Fibroblast of villous mesenchyme (primary cell): ENCODE results near the gene MRPL11. TPM values are rescaled to one million over a fixed set of nuclear protein-coding genes. Genes with fewer than 3 reads are reported as not detected.

ENCODE experiments used
- DNase-seq: peaks from one replicate; pipeline ENCODE4 v3.0.0-alpha.2; 2010; ENCODE audit warnings: low read depth
- H3K4me3 ChIP-seq: 2 replicates; pipeline ENCODE4 v1.5.1; 2011; ENCODE audit warnings: low read depth, mild to moderate bottlenecking, low read length
- total RNA-seq: library from RNA; depleted of rRNA; stranded (reverse); fragments of >200 nt; gene quantifications from 2 replicates; pipeline ENCODE4 v1.2.3, GENCODE V29; 2012
- TF ChIP-seq, protein P1 (sequence below): IDR thresholded peaks from 2 replicates; pipeline ENCODE4 v1.5.1; 2012; ENCODE audit warnings: low read depth, mild to moderate bottlenecking, low read length; ENCODE audit not compliant: insufficient read depth

Gene MRPL11
- total RNA-seq, 1 donor: 38.0 TPM

DNA sequence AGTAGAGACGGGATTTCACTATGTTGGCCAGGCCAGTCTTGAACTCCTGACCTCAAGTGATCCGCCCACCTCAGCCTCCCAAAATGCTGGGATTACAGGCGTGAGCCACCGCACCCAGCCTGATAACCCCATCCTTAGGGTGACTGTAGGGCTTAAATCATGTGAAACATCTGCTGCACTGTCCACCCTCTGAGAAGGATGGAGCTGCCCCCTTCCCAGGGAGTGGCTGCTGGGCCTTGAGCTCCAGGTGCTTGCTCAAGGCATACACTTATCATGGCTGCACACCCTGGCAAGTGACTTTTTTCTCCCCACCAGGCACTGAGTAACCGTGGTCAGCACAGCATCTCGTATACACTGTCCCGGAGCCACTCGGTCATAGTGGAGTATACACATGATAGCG is 33.4 kb upstream of the MRPL11 start:
- TF ChIP-seq, protein P1, sequence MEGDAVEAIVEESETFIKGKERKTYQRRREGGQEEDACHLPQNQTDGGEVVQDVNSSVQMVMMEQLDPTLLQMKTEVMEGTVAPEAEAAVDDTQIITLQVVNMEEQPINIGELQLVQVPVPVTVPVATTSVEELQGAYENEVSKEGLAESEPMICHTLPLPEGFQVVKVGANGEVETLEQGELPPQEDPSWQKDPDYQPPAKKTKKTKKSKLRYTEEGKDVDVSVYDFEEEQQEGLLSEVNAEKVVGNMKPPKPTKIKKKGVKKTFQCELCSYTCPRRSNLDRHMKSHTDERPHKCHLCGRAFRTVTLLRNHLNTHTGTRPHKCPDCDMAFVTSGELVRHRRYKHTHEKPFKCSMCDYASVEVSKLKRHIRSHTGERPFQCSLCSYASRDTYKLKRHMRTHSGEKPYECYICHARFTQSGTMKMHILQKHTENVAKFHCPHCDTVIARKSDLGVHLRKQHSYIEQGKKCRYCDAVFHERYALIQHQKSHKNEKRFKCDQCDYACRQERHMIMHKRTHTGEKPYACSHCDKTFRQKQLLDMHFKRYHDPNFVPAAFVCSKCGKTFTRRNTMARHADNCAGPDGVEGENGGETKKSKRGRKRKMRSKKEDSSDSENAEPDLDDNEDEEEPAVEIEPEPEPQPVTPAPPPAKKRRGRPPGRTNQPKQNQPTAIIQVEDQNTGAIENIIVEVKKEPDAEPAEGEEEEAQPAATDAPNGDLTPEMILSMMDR: no peak
- no peak overlapping the region for H3K4me3 ChIP-seq
- no peak for DNase-seq

DNA sequence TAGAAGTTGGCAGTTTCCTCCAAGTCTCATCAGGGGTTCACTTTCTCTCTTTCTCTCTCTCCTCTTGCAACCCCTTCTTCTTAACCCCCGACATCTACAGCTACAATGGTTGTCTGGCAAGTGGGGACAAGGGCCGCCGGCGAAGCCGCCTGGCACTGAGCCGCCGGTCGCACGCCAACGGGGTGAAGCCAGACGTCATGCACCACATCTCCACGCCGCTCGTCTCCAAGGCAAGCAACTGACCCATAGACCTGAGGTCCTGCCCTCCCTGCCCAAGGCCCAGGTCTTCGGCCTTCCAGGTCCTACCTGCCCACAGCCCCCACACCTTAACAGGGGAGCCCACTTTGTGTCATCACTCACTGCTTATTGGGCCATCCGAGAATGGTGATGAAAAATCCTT is 32.5 kb upstream of the MRPL11 start:
- no peak overlapping the region for H3K4me3 ChIP-seq
- TF ChIP-seq, protein P1: no peak
- no peak for DNase-seq

DNA sequence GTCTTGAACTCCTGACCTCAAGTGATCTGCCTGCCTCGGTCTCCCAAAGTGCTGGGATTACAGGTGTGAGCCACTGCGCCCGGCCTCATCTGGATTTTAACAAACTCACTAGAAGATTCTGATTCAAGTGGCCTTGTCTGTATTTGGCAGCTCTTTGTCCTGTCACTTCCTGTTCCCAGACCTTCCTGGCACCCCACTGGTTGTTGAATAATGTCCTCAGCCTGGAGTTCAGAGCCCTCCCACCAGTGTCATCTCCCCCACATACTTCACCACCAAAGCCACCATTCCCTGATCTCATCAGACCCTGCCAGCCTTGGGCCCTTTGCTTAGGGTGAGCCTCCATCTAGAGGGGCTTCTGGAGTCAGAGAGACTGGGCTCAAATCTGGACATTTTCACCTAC is 31.4 kb upstream of the MRPL11 start:
- TF ChIP-seq, protein P1: no peak
- no peak for DNase-seq
- H3K4me3 ChIP-seq: no peak overlapping the region

DNA sequence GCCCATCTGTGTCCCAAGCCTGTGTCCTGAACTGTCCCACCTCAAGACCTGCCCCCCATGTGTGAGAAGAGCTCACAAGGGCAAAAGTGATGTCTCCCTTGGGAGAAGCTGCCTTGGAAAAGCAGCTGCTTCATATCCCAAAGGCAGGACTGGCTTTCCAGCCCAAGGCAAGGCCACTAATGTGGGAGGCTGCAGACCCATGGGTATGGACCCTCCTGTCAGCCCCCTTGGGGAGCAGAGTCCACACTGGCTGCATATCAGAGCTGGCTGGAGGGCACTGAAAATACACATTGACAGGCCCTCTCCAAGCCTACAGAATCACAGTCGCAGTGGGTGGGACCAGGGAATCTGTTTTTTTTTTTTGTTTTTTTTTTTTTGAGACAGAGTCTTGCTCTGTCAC is 30.8 kb upstream of the MRPL11 start:
- DNase-seq: no peak
- TF ChIP-seq, protein P1: no peak

DNA sequence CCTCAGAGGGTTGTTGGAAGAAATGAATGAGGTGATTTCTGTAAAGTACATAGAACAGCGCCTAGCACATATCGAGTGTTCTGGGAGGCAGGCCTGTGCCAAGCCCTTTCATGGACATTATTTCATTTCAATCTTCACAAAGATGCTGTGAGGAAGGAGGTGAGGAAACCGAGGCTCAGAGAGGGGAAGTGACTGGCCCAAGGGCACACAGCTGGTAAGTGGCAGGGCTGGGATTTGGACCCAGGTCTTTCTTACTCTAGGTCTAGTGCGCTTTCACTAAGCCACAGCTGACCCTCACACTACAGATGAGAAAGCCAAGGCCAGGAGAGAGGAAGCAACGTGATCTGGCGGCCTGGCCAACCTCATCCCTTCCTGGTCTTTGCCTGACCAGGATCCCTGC is 30.0 kb upstream of the MRPL11 start:
- TF ChIP-seq, protein P1: no peak
- DNase-seq: no peak
- no peak overlapping the region for H3K4me3 ChIP-seq

More for the DNA sequence above, 30.8 kb upstream of the MRPL11 start:
- H3K4me3 ChIP-seq: no peak overlapping the region

DNA sequence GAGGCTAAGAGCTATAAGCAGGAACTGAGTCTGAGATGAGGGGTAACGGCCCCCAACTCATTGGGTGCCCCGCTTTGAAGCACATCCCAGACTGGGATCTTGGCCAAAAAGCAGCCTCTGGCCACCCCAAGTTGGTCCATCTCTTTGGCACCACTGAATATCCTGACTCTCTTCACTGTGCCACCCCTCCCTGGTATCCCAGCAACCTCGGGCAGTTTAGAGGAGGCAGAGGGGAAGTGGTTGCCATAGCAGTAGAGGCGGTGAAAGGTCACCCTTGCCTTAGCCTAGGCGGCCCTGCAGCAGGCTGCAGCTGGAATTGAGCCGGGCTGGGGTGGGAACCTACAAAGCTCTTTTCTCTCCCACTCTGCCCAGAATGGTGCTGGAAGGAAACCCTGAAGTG is 29.1 kb upstream of the MRPL11 start:
- DNase-seq: peak; percentile 10
- TF ChIP-seq, protein P1: no peak
- peak overlapping the region; percentile 70 for H3K4me3 ChIP-seq

DNA sequence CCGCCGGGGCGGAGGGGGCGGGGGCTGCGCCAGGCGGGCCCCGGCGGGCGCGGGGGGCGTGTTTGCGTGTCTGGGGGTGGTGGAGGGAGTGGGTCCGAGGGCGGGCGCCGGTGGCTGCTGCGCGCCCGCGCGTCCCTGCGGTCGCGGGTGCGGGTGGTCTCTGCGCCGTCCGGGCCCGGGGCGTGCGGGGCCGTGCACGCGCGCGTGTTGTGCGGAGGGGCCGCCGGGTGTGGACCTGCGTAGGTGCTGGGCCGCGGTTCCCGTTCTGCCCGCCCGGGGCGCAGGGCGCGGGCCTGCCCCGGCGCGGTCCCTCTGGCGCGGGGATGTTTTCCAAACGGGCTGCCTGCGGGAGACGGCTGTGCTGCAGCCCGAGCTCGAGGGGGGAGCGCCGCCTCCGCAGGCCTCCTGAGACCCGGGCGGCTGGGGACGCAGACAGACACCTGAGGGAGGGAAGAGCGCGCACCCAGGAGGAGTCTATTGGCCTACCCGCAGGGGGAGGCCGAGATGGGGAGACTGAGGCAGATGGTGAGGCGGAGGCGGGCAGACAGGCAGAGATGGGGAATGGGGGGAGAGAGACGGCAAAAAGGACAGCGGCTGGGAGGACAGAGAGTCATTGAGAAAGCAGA is 28.5 kb upstream of the MRPL11 start:
- peak overlapping the region; percentile 70 for H3K4me3 ChIP-seq
- DNase-seq: peak; percentile 18
- TF ChIP-seq, protein P1: peak; percentile 32
